ENCODE measurements around the gene HARBI1.

GRCh38 chr11:46664612-46665011 lies 47.6 kb upstream of the HARBI1 start:
- TF ChIP-seq CTCF (IDR thresholded peaks at IDR 0.05) = no peak
- TF ChIP-seq POLR2A (IDR thresholded peaks at IDR 0.05) = no peak
- TF ChIP-seq POLR2AphosphoS5 (IDR thresholded peaks at IDR 0.05) = no peak

All from suprapubic skin (tissue), 4 donors.